Activated CD4-positive, alpha-beta T cell treated with anti-CD3 and anti-CD28 coated beads for 36 hours (primary cell): ENCODE data around the gene RHEBL1. TPM values are rescaled to one million over a fixed set of nuclear protein-coding genes. Genes with fewer than 3 reads are reported as not detected.

Experiments used
- ATAC-seq: fragments of 200-7000 bp; cut with Tn5 transposase; one replicate; pipeline ENCODE4 v1.10.0; 2021; ENCODE audit warnings: mild to moderate bottlenecking, moderate library complexity
- CTCF ChIA-PET: fragments of 350-600 bp; sonication (Branson Sonifier 250); formaldehyde crosslinking; loops from one replicate; lab custom pipeline; 2021; ENCODE audit warnings: antibody characterized with exemption; lab: Charles Lee
- POLR2A ChIA-PET: fragments of 350-600 bp; sonication (Branson Sonifier 250); formaldehyde crosslinking; loops from one replicate; lab custom pipeline; 2021; ENCODE audit warnings: antibody characterized with exemption, inconsistent platforms; lab: Charles Lee
- DNase-seq: peaks from one replicate; pipeline ENCODE4 v3.0.0-alpha.2; 2020
- H3K27ac Mint-ChIP-seq: one replicate; pipeline ENCODE4 v1.8.0; 2021; ENCODE audit warnings: mixed read lengths
- H3K27me3 Mint-ChIP-seq: one replicate; pipeline ENCODE4 v1.8.0; 2021; ENCODE audit warnings: mixed read lengths
- H3K36me3 Mint-ChIP-seq: one replicate; pipeline ENCODE4 v1.8.0; 2021; ENCODE audit warnings: low read depth, mixed read lengths
- H3K4me1 Mint-ChIP-seq: one replicate; pipeline ENCODE4 v1.8.0; 2021; ENCODE audit warnings: mixed read lengths
- H3K4me3 Mint-ChIP-seq: one replicate; pipeline ENCODE4 v1.8.0; 2021; ENCODE audit warnings: mild to moderate bottlenecking, moderate library complexity, mixed read lengths
- H3K9me3 Mint-ChIP-seq: one replicate; pipeline ENCODE4 v1.8.0; 2021; ENCODE audit warnings: low read depth, mixed read lengths
- intact Hi-C, 2 experiments: fragments of 100-400 bp; cut with DNase I in 1 of 2; cut with micrococcal nuclease in 1 of 2; formaldehyde crosslinking; loops; one replicate each; pipeline versions ENCODE4 v1.14.2 to v1.15.1; 2022 to 2024; cut with DNase I, micrococcal nuclease
- total RNA-seq, 2 experiments: library from RNA; stranded (reverse); gene quantifications; one replicate each; pipeline ENCODE4 v1.2.3, GENCODE V29; 2021

The RHEBL1 gene
- total RNA-seq, 2 experiments from 2014 or later: 6.7 to 13.3 TPM

GRCh38 chr12:49055978-49056754 lies 13.6 kb downstream of the RHEBL1 start:
- ChIA-PET POLR2A (interaction anchor here (0.5 to 1.4 kb wide), 3 partner anchors 13 to 75 kb away, joined by 3 read pairs; partner anchors contain the start of gene TUBA1B), CTCF (interaction anchor here (0.5 to 2.2 kb wide), 15 partner anchors 8 to 120 kb away, joined by 3 to 14 read pairs (median 4); partner anchors contain the start of gene RHEBL1)
- no peaks in the 10 kb centered on the region for H3K27me3 Mint-ChIP-seq
- intact Hi-C loops: loop anchor here (1.0 to 5.0 kb wide), 2 partner anchors 39 to 100 kb away; partner anchors contain the start of gene PRKAG1 (in 1 of the 2)
- ATAC-seq (peak; percentile 81), DNase-seq (peak; percentile 72)
- peaks cover 45% of the 10 kb centered on the region for H3K36me3 Mint-ChIP-seq
- peaks cover 44% of the 10 kb centered on the region for H3K4me1 Mint-ChIP-seq
- peak overlapping the region; percentile 98 for H3K4me3 Mint-ChIP-seq
- no peaks in the 10 kb centered on the region for H3K9me3 Mint-ChIP-seq
- peak overlapping the region; percentile 90 for H3K27ac Mint-ChIP-seq

- intact Hi-C loops: loop anchor here in 1 of 2 experiments (5.0 kb wide), 1 partner anchor 38 kb away; the partner anchor contains the start of gene PRKAG1
- Mint-ChIP-seq H3K27me3 (no peaks in the 10 kb centered on the region), H3K36me3 (peaks cover 48% of the 10 kb centered on the region), H3K27ac (no peak overlapping the region), H3K9me3 (no peaks in the 10 kb centered on the region), H3K4me3 (no peak overlapping the region), H3K4me1 (peaks cover 42% of the 10 kb centered on the region)
- ATAC-seq (no peak), DNase-seq (no peak)
- CTCF ChIA-PET: interaction anchor here (0.8 to 2.2 kb wide), 8 partner anchors 9 to 67 kb away, joined by 3 to 14 read pairs (median 4); partner anchors contain the start of gene RHEBL1
- POLR2A ChIA-PET: no interaction called here
These were observed 14.7 kb downstream of the RHEBL1 start for GRCh38 chr12:49055092-49055491.

- DNase-seq: no peak
- no peak overlapping the region for H3K4me3 Mint-ChIP-seq
- no peak for ATAC-seq
- CTCF ChIA-PET: interaction anchor here (0.8 to 2.2 kb wide), 5 partner anchors 10 to 67 kb away, joined by 3 to 14 read pairs (median 4); partner anchors contain the start of gene RHEBL1
- H3K27me3 Mint-ChIP-seq: no peaks in the 10 kb centered on the region
- H3K36me3 Mint-ChIP-seq: peaks cover 47% of the 10 kb centered on the region
- no peak overlapping the region for H3K27ac Mint-ChIP-seq
- peaks cover 42% of the 10 kb centered on the region for H3K4me1 Mint-ChIP-seq
- POLR2A ChIA-PET: no interaction called here
- intact Hi-C loops: no loop called here
- H3K9me3 Mint-ChIP-seq: no peaks in the 10 kb centered on the region
These were observed 15.3 kb downstream of the RHEBL1 start for GRCh38 chr12:49054524-49054923.

GRCh38 chr12:49054096-49054495 lies 15.7 kb downstream of the RHEBL1 start:
- H3K27ac Mint-ChIP-seq: no peak overlapping the region
- ATAC-seq (no peak), DNase-seq (no peak)
- ChIA-PET CTCF (interaction anchor here (1.0 to 1.9 kb wide), 2 partner anchors 10 to 34 kb away, joined by 3 to 9 read pairs; no protein-coding TSS in a partner anchor), POLR2A (no interaction called here)
- no peaks in the 10 kb centered on the region for H3K27me3 Mint-ChIP-seq
- H3K4me1 Mint-ChIP-seq: peaks cover 42% of the 10 kb centered on the region
- H3K4me3 Mint-ChIP-seq: no peak overlapping the region
- no peaks in the 10 kb centered on the region for H3K9me3 Mint-ChIP-seq
- intact Hi-C loops: no loop called here
- H3K36me3 Mint-ChIP-seq: peaks cover 45% of the 10 kb centered on the region

- no peak for DNase-seq
- CTCF ChIA-PET: interaction anchor here (0.7 kb wide), 1 partner anchor 192 kb away, joined by 3 read pairs; no protein-coding TSS in a partner anchor
- intact Hi-C loops: no loop called here
- H3K4me1 Mint-ChIP-seq: peaks cover 30% of the 10 kb centered on the region
- no peaks in the 10 kb centered on the region for H3K9me3 Mint-ChIP-seq
- POLR2A ChIA-PET: no interaction called here
- no peak for ATAC-seq
- no peak overlapping the region for H3K27ac Mint-ChIP-seq
- H3K27me3 Mint-ChIP-seq: no peaks in the 10 kb centered on the region
- H3K36me3 Mint-ChIP-seq: peaks cover 49% of the 10 kb centered on the region
- H3K4me3 Mint-ChIP-seq: no peak overlapping the region
These were observed 17.1 kb downstream of the RHEBL1 start for GRCh38 chr12:49052451-49053208.

GRCh38 chr12:49051777-49052438 lies 17.9 kb downstream of the RHEBL1 start:
- Mint-ChIP-seq H3K36me3 (peaks cover 52% of the 10 kb centered on the region), H3K27me3 (no peaks in the 10 kb centered on the region), H3K4me1 (peaks cover 23% of the 10 kb centered on the region), H3K27ac (no peak overlapping the region), H3K4me3 (no peak overlapping the region), H3K9me3 (no peaks in the 10 kb centered on the region)
- ATAC-seq: no peak
- DNase-seq: no peak
- ChIA-PET CTCF (no interaction called here), POLR2A (no interaction called here)
- intact Hi-C loops: no loop called here

- Mint-ChIP-seq H3K27me3 (no peaks in the 10 kb centered on the region), H3K4me1 (peaks cover 18% of the 10 kb centered on the region), H3K36me3 (peaks cover 54% of the 10 kb centered on the region), H3K9me3 (no peaks in the 10 kb centered on the region), H3K4me3 (no peak overlapping the region), H3K27ac (no peak overlapping the region)
- intact Hi-C loops: no loop called here
- ChIA-PET POLR2A (no interaction called here), CTCF (interaction anchor here (0.8 to 1.2 kb wide), 2 partner anchors 13 to 32 kb away, joined by 4 to 5 read pairs; no protein-coding TSS in a partner anchor)
- ATAC-seq (no peak), DNase-seq (no peak)
These were observed 18.4 kb downstream of the RHEBL1 start for GRCh38 chr12:49051373-49051764.

- ChIA-PET CTCF (interaction anchor here (0.6 to 1.2 kb wide), 3 partner anchors 13 to 43 kb away, joined by 4 to 5 read pairs (median 5); no protein-coding TSS in a partner anchor), POLR2A (interaction anchor here (0.6 kb wide), 1 partner anchor 31 kb away, joined by 3 read pairs; no protein-coding TSS in a partner anchor)
- DNase-seq: no peak
- peaks cover 11% of the 10 kb centered on the region for H3K4me1 Mint-ChIP-seq
- no peak overlapping the region for H3K27ac Mint-ChIP-seq
- ATAC-seq: no peak
- no peaks in the 10 kb centered on the region for H3K27me3 Mint-ChIP-seq
- intact Hi-C loops: no loop called here
- H3K4me3 Mint-ChIP-seq: no peak overlapping the region
- no peaks in the 10 kb centered on the region for H3K9me3 Mint-ChIP-seq
- H3K36me3 Mint-ChIP-seq: peaks cover 57% of the 10 kb centered on the region
These were observed 19.0 kb downstream of the RHEBL1 start for GRCh38 chr12:49050507-49051372.

- intact Hi-C loops: no loop called here
- H3K27ac Mint-ChIP-seq: no peak overlapping the region
- H3K36me3 Mint-ChIP-seq: peaks cover 53% of the 10 kb centered on the region
- H3K27me3 Mint-ChIP-seq: no peaks in the 10 kb centered on the region
- ATAC-seq: no peak
- no peaks in the 10 kb centered on the region for H3K9me3 Mint-ChIP-seq
- no peak for DNase-seq
- ChIA-PET POLR2A (interaction anchor here (0.7 kb wide), 1 partner anchor 56 kb away, joined by 3 read pairs; no protein-coding TSS in a partner anchor), CTCF (interaction anchor here (0.7 to 1.4 kb wide), 2 partner anchors 35 to 44 kb away, joined by 3 read pairs; no protein-coding TSS in a partner anchor)
- no peak overlapping the region for H3K4me3 Mint-ChIP-seq
- H3K4me1 Mint-ChIP-seq: peaks cover 2% of the 10 kb centered on the region
These were observed 20.1 kb downstream of the RHEBL1 start for GRCh38 chr12:49049566-49050224.

- DNase-seq (no peak), ATAC-seq (no peak)
- CTCF ChIA-PET: interaction anchor here (0.7 to 1.5 kb wide), 7 partner anchors 10 to 61 kb away, joined by 3 to 8 read pairs (median 4); no protein-coding TSS in a partner anchor
- H3K4me3 Mint-ChIP-seq: no peak overlapping the region
- H3K36me3 Mint-ChIP-seq: peaks cover 56% of the 10 kb centered on the region
- intact Hi-C loops: no loop called here
- H3K27me3 Mint-ChIP-seq: no peaks in the 10 kb centered on the region
- no peak overlapping the region for H3K27ac Mint-ChIP-seq
- peaks cover 1% of the 10 kb centered on the region for H3K4me1 Mint-ChIP-seq
- POLR2A ChIA-PET: no interaction called here
- H3K9me3 Mint-ChIP-seq: no peaks in the 10 kb centered on the region
These were observed 20.8 kb downstream of the RHEBL1 start for GRCh38 chr12:49048953-49049352.
